B cell (primary cell): ENCODE results near the gene FXR1. TPM values are rescaled to one million over a fixed set of nuclear protein-coding genes. Genes with fewer than 3 reads are reported as not detected.

Experiments
- ATAC-seq: fragments of 200-7000 bp; cut with Tn5 transposase; one replicate; pipeline ENCODE4 v1.10.0; 2021; ENCODE audit warnings: low read depth, mild to moderate bottlenecking, moderate number of reproducible peaks, moderate library complexity
- CTCF ChIA-PET: fragments of 350-600 bp; sonication (Branson Sonifier 250); formaldehyde crosslinking; loops from one replicate; lab custom pipeline; 2021; ENCODE audit warnings: antibody characterized with exemption, inconsistent platforms; lab: Charles Lee
- POLR2A ChIA-PET: fragments of 350-600 bp; sonication (Branson Sonifier 250); formaldehyde crosslinking; loops from one replicate; lab custom pipeline; 2021; ENCODE audit warnings: antibody characterized with exemption; lab: Charles Lee
- DNase-seq: peaks from one replicate; pipeline ENCODE4 v3.0.0; 2013
- H2AFZ ChIP-seq: 2 replicates; pipeline ENCODE4 v1.6.1; 2012; ENCODE audit warnings: mild to moderate bottlenecking, low read depth, low read length; ENCODE audit not compliant: insufficient read depth, poor library complexity, severe bottlenecking
- H3K27ac ChIP-seq, 2 donors: 1 replicate in 1 of 2; 2 replicates in 1 of 2; pipeline ENCODE4 v1.5.1; 2012 to 2013; ENCODE audit warnings: low read length in 2 of 2, mild to moderate bottlenecking in 2 of 2, moderate library complexity in 1 of 2
- H3K27me3 ChIP-seq, 4 experiments: fragments of 200-600 bp in 1 of 4; sonication (generic) in 1 of 4; replicated peaks in 1 of 4; 1 replicate in 2 of 4; 2 replicates in 2 of 4; pipeline versions ENCODE4 v1.6.1 to v1.7.0; 2013 to 2016; ENCODE audit warnings: low read length in 3 of 4, mild to moderate bottlenecking in 2 of 4, mixed read lengths in 1 of 4, moderate library complexity in 1 of 4; ENCODE audit not compliant: insufficient read depth in 4 of 4, control insufficient read depth in 3 of 4; ENCODE audit errors: control extremely low read depth in 1 of 4
- H3K36me3 ChIP-seq, 2 experiments: replicated peaks in 1 of 2; 1 replicate in 1 of 2; 2 replicates in 1 of 2; pipeline versions ENCODE4 v1.6.1 to v1.7.1; 2013; ENCODE audit warnings: low read length in 1 of 2; ENCODE audit not compliant: insufficient read depth in 2 of 2, control insufficient read depth in 1 of 2; ENCODE audit errors: control extremely low read depth in 1 of 2, extremely low read depth in 1 of 2
- H3K4me1 ChIP-seq, 2 donors: fragments of 200-600 bp in 1 of 2; sonication (generic) in 1 of 2; 1 replicate in 1 of 2; 2 replicates in 1 of 2; pipeline versions ENCODE4 v1.5.1 to v1.6.1; 2013 to 2017; ENCODE audit warnings: low read length in 2 of 2; ENCODE audit not compliant: control insufficient read depth in 2 of 2, insufficient read depth in 2 of 2
- H3K4me2 ChIP-seq: replicated peaks from 2 replicates; pipeline ENCODE3; 2012; ENCODE audit warnings: mild to moderate bottlenecking, low read depth, low read length; ENCODE audit not compliant: poor library complexity, severe bottlenecking
- H3K4me3 ChIP-seq, 5 experiments: fragments of 200-600 bp in 1 of 5; sonication (generic) in 1 of 5; 1 replicate in 3 of 5; 2 replicates in 2 of 5; pipeline versions ENCODE4 v1.5.1 to v1.7.0; 2011 to 2016; ENCODE audit warnings: low read length in 4 of 5, mild to moderate bottlenecking in 4 of 5, low read depth in 2 of 5, control low read depth in 1 of 5, moderate library complexity in 1 of 5; ENCODE audit not compliant: insufficient read depth in 1 of 5; ENCODE audit errors: control extremely low read depth in 1 of 5, extremely low read depth in 1 of 5
- H3K79me2 ChIP-seq: fragments of 200-600 bp; sonication (generic); one replicate; pipeline ENCODE4 v1.6.0; 2016; ENCODE audit warnings: low read length; ENCODE audit not compliant: control insufficient read depth, insufficient read depth
- H3K9ac ChIP-seq: fragments of 200-600 bp; sonication (generic); 2 replicates; pipeline ENCODE4 v1.6.1; 2017; ENCODE audit warnings: mild to moderate bottlenecking, low read length, moderate library complexity
- H3K9me3 ChIP-seq, 3 donors: one replicate each; pipeline versions ENCODE4 v1.6.1 to v1.7.1; 2013; ENCODE audit warnings: low read length in 2 of 3; ENCODE audit not compliant: control insufficient read depth in 2 of 3, insufficient read depth in 1 of 3; ENCODE audit errors: control extremely low read depth in 1 of 3
- H4K20me1 ChIP-seq: 2 replicates; pipeline ENCODE4 v1.6.0; 2012; ENCODE audit warnings: mild to moderate bottlenecking, low read length; ENCODE audit not compliant: insufficient read depth, control insufficient read depth, poor library complexity, severe bottlenecking
- H3K27ac Mint-ChIP-seq: one replicate; pipeline ENCODE4 v1.8.0; 2021; ENCODE audit warnings: mixed read lengths
- H3K27me3 Mint-ChIP-seq: one replicate; pipeline ENCODE4 v1.8.0; 2021; ENCODE audit warnings: mixed read lengths
- H3K4me1 Mint-ChIP-seq: one replicate; pipeline ENCODE4 v1.8.0; 2021; ENCODE audit warnings: mixed read lengths
- H3K4me3 Mint-ChIP-seq: one replicate; pipeline ENCODE4 v1.8.0; 2021; ENCODE audit warnings: mixed read lengths
- H3K9me3 Mint-ChIP-seq: one replicate; pipeline ENCODE4 v1.8.0; 2022; ENCODE audit warnings: mixed read lengths; ENCODE audit not compliant: insufficient read depth
- EZH2 ChIP-seq: IDR thresholded peaks from 2 replicates; pipeline ENCODE4 v1.6.1; 2012; ENCODE audit warnings: borderline replicate concordance, low read depth, mild to moderate bottlenecking, moderate library complexity, low read length; ENCODE audit not compliant: insufficient read depth, poor library complexity, severe bottlenecking
- WGBS: methylation state at CpG from one replicate; pipeline ENCODE4 v1.1.5; 2013; ENCODE audit warnings: missing lambda C conversion rate; ENCODE audit not compliant: insufficient coverage; 5-methylcytosine and 5-hydroxymethylcytosine counted together
- intact Hi-C: fragments of 100-400 bp; cut with micrococcal nuclease; formaldehyde crosslinking; loops from one replicate; pipeline ENCODE4 v1.10.0; 2022
- polyA plus RNA-seq: library from polyadenylated mRNA; depleted of rRNA; stranded (reverse); fragments of >200 nt; gene quantifications from 2 replicates; pipeline ENCODE4 v1.2.3, GENCODE V29; 2012
- total RNA-seq, 2 donors: library from RNA; stranded (reverse); fragments of 120-200 nt in 1 of 2; gene quantifications; 1 replicate in 1 of 2; 2 replicates in 1 of 2; pipeline versions ENCODE4 v1.2.3 to v1.2.4, GENCODE V29; 2013 to 2022
- TF ChIP-seq, protein P1 (sequence below): fragments of 200-600 bp; IDR thresholded peaks from one replicate; pipeline ENCODE4 v1.8.0; 2022; ENCODE audit warnings: antibody characterized with exemption, mild to moderate bottlenecking

The FXR1 gene
- total and polyA plus RNA-seq, 2 donors (not counting 1 experiment from before 2014, with no cell fraction given): 43.4 to 144 TPM

DNA sequence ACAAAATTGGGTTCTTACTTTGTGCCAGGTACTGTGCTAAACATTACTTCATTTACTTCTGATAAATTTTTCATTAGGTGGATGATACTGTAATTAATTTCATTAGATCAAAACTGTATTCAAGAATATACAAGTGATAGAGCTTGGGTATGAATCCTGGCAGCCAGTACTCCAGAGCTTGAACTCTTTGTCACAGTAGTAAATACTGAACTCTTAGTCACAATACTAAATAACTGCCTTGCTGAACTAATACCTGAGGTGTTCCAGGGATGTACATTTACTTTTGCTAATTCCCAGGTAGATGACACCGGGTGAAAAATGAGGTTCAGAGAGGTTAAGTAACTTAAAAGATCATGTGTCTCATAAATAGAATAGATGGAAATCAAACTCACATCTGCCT, 20.3 kb downstream of the FXR1 start:
- H3K4me1 Mint-ChIP-seq: peaks cover 32% of the 10 kb centered on the region
- CTCF ChIA-PET: interaction anchor here (1.3 kb wide), 1 partner anchor 16 kb away, joined by 3 read pairs; no protein-coding TSS in a partner anchor
- no peaks in the 10 kb centered on the region for H3K27me3 Mint-ChIP-seq
- H3K4me1 ChIP-seq: no peaks in the 10 kb centered on the region
- no peak overlapping the region for H3K4me3 Mint-ChIP-seq
- H4K20me1 ChIP-seq: peaks cover 73% of the 10 kb centered on the region
- TF ChIP-seq, protein P1, sequence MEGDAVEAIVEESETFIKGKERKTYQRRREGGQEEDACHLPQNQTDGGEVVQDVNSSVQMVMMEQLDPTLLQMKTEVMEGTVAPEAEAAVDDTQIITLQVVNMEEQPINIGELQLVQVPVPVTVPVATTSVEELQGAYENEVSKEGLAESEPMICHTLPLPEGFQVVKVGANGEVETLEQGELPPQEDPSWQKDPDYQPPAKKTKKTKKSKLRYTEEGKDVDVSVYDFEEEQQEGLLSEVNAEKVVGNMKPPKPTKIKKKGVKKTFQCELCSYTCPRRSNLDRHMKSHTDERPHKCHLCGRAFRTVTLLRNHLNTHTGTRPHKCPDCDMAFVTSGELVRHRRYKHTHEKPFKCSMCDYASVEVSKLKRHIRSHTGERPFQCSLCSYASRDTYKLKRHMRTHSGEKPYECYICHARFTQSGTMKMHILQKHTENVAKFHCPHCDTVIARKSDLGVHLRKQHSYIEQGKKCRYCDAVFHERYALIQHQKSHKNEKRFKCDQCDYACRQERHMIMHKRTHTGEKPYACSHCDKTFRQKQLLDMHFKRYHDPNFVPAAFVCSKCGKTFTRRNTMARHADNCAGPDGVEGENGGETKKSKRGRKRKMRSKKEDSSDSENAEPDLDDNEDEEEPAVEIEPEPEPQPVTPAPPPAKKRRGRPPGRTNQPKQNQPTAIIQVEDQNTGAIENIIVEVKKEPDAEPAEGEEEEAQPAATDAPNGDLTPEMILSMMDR: no peak
- TF ChIP-seq EZH2: no peak
- no peak overlapping the region for H3K4me2 ChIP-seq
- peaks cover 0 to 1% (median 0%) of the 10 kb centered on the region in 3 donors for H3K9me3 ChIP-seq
- no CpG with 5 or more reads among the region's 1 CpG for WGBS
- POLR2A ChIA-PET: no interaction called here
- H3K9ac ChIP-seq: no peak overlapping the region
- H2AFZ ChIP-seq: no peak overlapping the region
- H3K79me2 ChIP-seq: peaks cover 88% of the 10 kb centered on the region
- intact Hi-C loops: no loop called here
- H3K27ac ChIP-seq: no peak overlapping the region
- ATAC-seq: no peak
- no peaks in the 10 kb centered on the region for H3K27me3 ChIP-seq
- DNase-seq: no peak
- H3K36me3 ChIP-seq: peaks cover 6 to 17% of the 10 kb centered on the region in 2 experiments
- no peak overlapping the region for H3K27ac Mint-ChIP-seq
- H3K9me3 Mint-ChIP-seq: no peaks in the 10 kb centered on the region
- H3K4me3 ChIP-seq: no peak overlapping the region

DNA sequence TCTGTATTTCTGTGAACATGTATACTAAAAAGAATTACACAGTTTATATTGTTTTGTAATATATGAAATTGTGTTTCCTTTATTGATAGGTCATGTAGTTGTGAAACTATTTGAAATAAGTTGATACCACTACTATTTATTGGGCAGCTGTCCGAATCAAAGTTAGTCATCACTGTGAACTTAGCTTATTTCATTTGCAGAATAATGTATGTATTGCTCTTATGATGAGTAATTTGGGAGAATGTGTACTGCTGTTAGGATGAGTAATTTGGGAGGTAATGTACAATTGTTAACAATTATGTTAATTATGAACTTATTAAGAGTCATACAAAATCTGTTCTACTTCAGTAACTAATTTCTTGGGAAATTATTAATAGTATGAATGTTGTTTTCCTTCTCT, 22.2 kb downstream of the FXR1 start:
- H4K20me1 ChIP-seq: peaks cover 62% of the 10 kb centered on the region
- no peak overlapping the region for H3K4me3 ChIP-seq
- CTCF ChIA-PET: interaction anchor here (1.3 kb wide), 1 partner anchor 16 kb away, joined by 3 read pairs; no protein-coding TSS in a partner anchor
- H3K9me3 ChIP-seq: no peaks in the 10 kb centered on the region
- no peak overlapping the region for H3K27ac ChIP-seq
- ATAC-seq (no peak), DNase-seq (no peak)
- H2AFZ ChIP-seq: no peak overlapping the region
- no peak overlapping the region for H3K4me3 Mint-ChIP-seq
- intact Hi-C loops: no loop called here
- H3K4me1 ChIP-seq: no peaks in the 10 kb centered on the region
- H3K4me2 ChIP-seq: no peak overlapping the region
- peaks cover 86% of the 10 kb centered on the region for H3K79me2 ChIP-seq
- H3K27me3 ChIP-seq: no peaks in the 10 kb centered on the region
- H3K9ac ChIP-seq: no peak overlapping the region
- H3K4me1 Mint-ChIP-seq: peaks cover 28% of the 10 kb centered on the region
- TF ChIP-seq EZH2: no peak
- TF ChIP-seq, protein P1: no peak
- H3K27ac Mint-ChIP-seq: no peak overlapping the region
- POLR2A ChIA-PET: no interaction called here
- WGBS: no CpG with 5 or more reads among the region's 1 CpG
- no peaks in the 10 kb centered on the region for H3K9me3 Mint-ChIP-seq
- H3K27me3 Mint-ChIP-seq: no peaks in the 10 kb centered on the region
- H3K36me3 ChIP-seq: peaks cover 8 to 25% of the 10 kb centered on the region in 2 experiments
